SHP77 (cell line): ENCODE measurements around the gene PAX5.

Experiments used
- DNase-seq, 2 experiments: peaks; one replicate each; lab custom pipeline; 2025; lab: John Stamatoyannopoulos, UW

PAX5 gene

GRCh38 chr9:36858805-36859375 is 175.2 kb downstream of the PAX5 start:
- no peak for DNase-seq

- no peak for DNase-seq
Observed at GRCh38 chr9:36855448-36856315, 178.4 kb downstream of the PAX5 start.

- no peak for DNase-seq
Observed at GRCh38 chr9:36854751-36855150, 179.3 kb downstream of the PAX5 start.

- DNase-seq, result no peak
Observed at GRCh38 chr9:36854034-36854433, 180.0 kb downstream of the PAX5 start.

GRCh38 chr9:36853233-36853632 is 180.8 kb downstream of the PAX5 start:
- DNase-seq, result no peak

GRCh38 chr9:36849943-36850342 is 184.1 kb downstream of the PAX5 start:
- no peak for DNase-seq

- no peak for DNase-seq
Observed at GRCh38 chr9:36848946-36849345, 185.1 kb downstream of the PAX5 start.

GRCh38 chr9:36847781-36848673 is 186.0 kb downstream of the PAX5 start:
- DNase-seq, result no peak

- DNase-seq, result no peak
Observed at GRCh38 chr9:36846621-36847020, 187.4 kb downstream of the PAX5 start.

- no peak for DNase-seq
Observed at GRCh38 chr9:36845844-36846243, 188.2 kb downstream of the PAX5 start.

- no peak for DNase-seq
Observed at GRCh38 chr9:36844961-36845360, 189.1 kb downstream of the PAX5 start.

- DNase-seq, result no peak
Observed at GRCh38 chr9:36843964-36844363, 190.1 kb downstream of the PAX5 start.

GRCh38 chr9:36842560-36843530 is 191.2 kb downstream of the PAX5 start:
- DNase-seq, result no peak

- no peak for DNase-seq
Observed at GRCh38 chr9:36840898-36841536, 193.1 kb downstream of the PAX5 start.

- no peak for DNase-seq
Observed at GRCh38 chr9:36839131-36839885, 194.8 kb downstream of the PAX5 start.

- no peak for DNase-seq
Observed at GRCh38 chr9:36837431-36838405, 196.3 kb downstream of the PAX5 start.

- DNase-seq, result no peak
Observed at GRCh38 chr9:36836486-36836885, 197.6 kb downstream of the PAX5 start.

GRCh38 chr9:36835271-36835996 is 198.6 kb downstream of the PAX5 start:
- DNase-seq, result no peak
